SKM-1 treated with dmso at 0.1 percent for 144 hours (cell line): Measurements from ENCODE around the gene SLC22A15.
"Not testable (repeated sequence)": the region's sequence is repeated elsewhere in the genome, so short reads cannot be mapped to it uniquely, and the experiment has no call there.

ENCODE experiments used
- DNase-seq: peaks from one replicate; lab custom pipeline; 2025; ENCODE audit not compliant: unreplicated experiment; lab: John Stamatoyannopoulos, UW

The SLC22A15 gene

GRCh38 chr1:115976062-115976920, at the start of gene SLC22A15:
Gene SLC22A15, plus strand, starts transcription at chr1:115976513. Its CDS starts 115 bp downstream, at chr1:115976628.
- peak; percentile 91 for DNase-seq

DNA sequence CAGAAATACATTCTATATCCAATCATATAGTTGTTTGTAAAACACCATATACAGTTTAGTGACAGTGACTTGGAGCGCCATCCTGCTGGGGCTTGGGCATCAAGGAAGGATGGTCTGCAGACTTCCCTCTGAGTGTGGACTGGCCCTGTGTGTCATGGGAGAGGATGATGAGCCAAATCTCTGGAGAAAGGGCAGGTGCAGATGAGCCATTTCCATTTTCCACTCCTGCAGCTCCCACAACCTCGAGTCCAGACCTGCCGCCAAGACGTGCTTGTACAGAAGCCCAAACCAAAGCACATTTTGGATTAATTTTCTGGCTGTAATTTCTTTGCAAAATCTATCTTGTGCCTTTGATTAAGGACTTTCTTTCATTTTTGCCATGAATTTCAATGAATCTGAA, 48.3 kb upstream of the SLC22A15 start:
- no peak for DNase-seq

GRCh38 chr1:115929881-115930280, 46.4 kb upstream of the SLC22A15 start:
- DNase-seq: no peak

DNA sequence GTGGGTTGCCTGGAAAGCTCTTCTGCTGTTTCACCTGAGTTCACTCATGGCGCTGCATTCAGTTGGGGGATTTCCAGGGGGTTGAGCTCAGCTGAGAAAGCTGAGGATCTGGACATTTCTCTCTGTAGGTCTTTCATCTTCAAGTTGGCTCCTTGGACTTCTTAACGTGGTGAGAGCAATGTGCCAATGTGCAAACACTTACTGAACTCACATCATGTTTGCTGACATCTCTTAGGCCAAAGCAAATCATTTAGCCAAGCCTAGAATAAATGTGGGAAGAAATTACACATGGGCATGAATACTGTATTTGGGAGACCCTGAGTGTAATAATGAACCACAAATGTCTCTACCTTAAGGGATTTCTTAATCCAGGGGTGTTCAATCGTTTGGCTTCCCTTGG, 42.7 kb upstream of the SLC22A15 start:
- DNase-seq: no peak

DNA sequence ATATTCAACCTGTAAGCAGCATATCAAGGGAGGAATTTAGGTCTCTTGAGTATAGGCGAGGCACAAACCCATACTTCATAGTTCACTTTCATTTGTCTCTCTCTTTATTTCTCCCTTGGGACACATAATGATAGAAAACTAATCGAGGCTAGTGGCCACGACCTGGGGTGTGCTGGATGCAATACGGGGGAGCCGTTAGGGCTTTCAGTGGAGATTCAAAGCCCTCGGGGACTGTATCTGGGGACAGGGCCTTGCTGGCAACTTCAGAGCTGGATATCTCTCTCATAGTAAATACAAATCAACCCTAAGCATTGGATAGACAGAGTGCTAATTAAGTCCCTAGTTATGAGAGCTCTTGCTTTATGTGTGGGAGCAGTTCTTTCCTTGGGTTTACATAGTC, 36.9 kb upstream of the SLC22A15 start:
- no peak for DNase-seq

DNA sequence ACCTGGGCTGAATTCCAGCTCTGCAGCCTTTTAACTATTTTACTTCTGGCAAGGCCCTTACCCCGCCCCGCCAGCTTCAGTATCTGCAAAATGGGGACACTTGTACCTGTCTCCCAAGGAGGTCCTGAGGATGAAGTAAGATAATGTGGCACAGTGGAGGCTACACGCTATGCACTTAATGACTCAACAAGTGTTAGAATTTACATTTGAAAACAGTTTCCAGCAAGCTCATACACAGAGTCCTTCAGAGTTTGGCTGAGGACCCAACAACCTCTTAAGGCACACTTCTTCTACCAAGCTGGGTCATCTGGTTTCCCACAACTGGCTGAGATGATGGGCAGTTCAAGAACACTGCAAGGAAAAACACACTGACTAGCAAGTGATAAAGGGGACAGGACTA, 30.2 kb upstream of the SLC22A15 start:
- DNase-seq: no peak

GRCh38 chr1:115949156-115949555, 27.2 kb upstream of the SLC22A15 start:
- DNase-seq: no peak

- peak; percentile 30 for DNase-seq
Measured at GRCh38 chr1:115951560-115951959, 24.8 kb upstream of the SLC22A15 start.

DNA sequence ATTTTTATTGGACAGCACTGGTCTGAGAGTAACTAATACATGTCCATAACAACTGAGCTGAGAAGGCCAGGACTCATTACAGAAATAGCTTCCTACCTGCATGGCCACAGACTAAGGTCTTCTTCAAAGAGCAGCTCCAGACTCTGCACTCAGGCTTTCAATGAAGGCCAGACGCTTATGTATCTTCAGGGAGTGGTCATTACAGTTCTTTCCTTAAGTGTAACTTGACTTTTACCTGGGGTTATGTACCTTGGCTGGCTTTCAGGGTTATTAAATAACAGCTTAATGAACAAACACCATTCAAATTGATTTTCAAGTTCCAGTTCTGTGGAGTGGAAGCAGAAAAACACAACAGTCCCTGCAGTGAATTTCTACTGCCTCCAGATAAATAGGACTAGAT, 23.8 kb upstream of the SLC22A15 start:
- no peak for DNase-seq

DNA sequence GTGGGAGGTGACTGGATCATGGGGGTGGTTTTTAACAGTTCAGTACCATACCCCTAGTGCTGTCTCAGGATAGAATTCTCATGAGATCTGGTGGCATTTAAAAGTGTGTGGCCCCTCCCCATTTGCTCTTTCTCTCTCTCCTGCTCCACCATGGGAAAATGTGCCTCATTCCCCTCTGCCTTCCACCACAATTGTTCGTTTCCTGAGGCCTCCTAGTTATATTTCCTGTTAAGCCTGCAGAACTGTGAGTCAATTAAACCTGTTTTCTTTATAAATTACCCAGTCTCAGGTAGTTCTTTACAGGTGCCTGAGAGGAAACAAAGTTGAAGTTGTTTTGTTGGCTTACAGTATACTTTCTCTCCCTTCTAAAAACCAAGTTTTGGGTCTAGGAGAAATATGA, 23.1 kb upstream of the SLC22A15 start:
- DNase-seq: no peak

DNA sequence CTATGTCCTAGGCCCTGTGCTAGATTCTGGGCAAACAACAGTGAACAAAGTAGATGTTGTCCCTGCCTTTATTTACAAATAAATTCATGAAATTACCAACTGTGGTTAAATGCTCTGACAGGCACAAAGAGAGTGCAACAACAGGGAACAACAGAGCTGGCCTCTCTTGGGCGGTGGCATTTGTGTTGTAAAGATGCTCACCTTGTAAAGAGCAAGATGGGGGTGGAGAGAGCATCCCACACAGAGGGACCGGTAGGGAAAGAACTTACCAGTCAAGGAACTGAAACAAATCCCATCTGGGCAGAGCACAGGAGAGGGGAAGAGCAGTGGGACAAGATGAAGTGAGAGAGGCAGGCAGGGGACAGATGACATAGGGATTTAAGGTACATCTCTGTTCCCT, 21.6 kb upstream of the SLC22A15 start:
- no peak for DNase-seq

DNA sequence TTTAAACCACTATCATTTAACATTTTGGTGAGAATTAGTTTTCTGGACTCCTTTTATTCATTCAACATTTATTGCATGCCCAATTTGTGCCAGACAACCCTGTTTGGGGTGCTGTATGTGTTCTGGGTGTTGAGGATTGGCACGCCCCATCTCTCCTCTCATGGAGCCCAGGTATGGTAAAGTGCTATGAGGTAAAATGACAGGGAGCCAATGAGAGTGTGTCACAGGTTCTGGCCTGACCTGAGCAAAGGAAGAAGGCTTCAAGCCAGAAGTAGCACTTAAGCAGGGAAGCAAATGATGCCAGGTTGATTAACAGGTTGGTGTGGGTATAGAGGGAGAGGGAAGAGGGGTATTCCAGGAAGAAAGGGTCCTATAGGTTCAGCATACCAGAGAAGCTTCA, 21.1 kb upstream of the SLC22A15 start:
- no peak for DNase-seq

GRCh38 chr1:115958866-115959265, 17.4 kb upstream of the SLC22A15 start:
- DNase-seq: no peak

DNA sequence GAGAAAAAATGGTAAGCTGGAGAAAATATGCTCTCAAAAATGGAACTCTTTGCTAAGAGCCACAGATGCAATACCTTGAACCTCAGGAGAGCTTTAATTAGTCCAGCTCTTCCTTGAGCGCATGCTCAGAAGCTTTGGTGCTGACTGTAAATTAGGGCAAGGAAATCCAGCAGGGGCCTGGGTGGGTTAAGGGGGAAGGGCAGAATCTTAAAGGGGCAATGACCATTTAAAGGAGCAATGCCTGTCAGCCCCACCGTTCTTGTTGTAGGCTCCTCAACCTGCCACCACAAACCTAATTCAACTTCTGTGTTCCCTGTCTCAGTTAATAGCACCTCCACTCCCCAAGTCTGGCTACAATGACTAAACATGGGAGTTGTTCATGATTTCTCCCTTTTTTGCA, 6.8 kb upstream of the SLC22A15 start:
- DNase-seq: peak; percentile 41

DNA sequence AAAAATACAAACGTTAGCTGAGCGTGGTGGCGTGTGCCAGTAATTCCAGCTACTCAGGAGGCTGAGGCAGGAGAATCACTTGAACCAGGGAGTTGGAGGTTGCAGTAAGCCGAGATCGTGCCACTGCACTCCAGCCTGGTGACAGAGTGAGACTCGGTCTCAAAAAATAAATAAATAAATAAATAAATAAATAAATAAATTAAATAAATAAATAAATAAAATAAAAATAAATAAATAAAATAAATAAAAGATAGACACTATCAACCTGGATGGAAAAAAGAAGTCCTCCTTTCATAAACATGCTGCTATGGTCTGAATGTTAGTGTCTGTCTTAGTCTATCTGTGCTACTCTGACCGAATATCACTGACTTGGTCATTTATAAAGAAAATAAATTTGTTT, 4.5 kb upstream of the SLC22A15 start:
- not testable (repeated sequence) for DNase-seq

DNA sequence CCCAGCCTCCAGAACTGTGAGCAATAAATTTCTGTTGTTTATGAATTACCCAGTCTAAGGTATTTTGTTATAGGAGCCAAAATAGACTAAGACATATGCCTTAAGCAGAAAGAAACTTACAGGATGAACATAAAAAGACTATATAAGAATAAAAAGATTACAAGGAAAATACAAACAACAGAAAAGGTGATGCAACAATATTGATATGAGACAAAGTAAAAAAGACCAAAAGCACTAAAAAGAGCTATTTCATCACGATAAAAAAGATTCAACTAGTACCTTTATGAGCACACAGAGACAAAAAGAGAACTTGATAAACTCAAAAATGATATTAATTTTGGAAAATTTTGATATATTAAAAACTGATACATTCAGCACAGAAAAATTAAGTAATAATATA, 3.2 kb upstream of the SLC22A15 start:
- no peak for DNase-seq

- DNase-seq: peak; percentile 25
Measured at GRCh38 chr1:115975569-115976061, 698 bp upstream of the SLC22A15 start.

DNA sequence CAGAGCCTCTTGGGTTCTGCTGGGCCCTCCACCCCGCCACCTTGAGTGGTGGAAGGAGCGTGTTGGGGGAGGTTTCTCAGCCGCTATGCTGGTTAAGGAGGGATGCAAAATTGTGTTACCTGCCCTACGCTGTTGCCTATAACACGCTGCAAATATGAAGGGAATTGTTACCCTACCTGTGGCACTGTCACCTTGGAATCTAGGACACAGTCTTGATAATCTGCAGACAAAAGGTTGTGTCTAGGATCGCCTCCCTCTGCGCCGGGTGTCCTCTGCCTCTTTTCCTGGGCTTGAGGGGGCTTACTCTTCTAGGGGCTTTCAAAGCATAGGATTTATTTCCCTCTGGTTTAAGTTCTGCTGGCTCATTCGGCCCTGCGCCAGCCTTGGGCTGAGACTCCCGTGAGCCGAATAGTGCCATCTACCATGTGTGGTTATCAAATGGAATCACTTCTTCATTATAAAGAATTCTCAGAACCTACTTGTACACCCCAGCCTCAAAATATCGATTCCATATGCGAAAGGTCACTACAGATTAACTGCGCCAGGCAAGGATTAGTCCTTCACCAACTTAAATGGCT, 697 bp downstream of the SLC22A15 start:
- DNase-seq: peak; percentile 37

DNA sequence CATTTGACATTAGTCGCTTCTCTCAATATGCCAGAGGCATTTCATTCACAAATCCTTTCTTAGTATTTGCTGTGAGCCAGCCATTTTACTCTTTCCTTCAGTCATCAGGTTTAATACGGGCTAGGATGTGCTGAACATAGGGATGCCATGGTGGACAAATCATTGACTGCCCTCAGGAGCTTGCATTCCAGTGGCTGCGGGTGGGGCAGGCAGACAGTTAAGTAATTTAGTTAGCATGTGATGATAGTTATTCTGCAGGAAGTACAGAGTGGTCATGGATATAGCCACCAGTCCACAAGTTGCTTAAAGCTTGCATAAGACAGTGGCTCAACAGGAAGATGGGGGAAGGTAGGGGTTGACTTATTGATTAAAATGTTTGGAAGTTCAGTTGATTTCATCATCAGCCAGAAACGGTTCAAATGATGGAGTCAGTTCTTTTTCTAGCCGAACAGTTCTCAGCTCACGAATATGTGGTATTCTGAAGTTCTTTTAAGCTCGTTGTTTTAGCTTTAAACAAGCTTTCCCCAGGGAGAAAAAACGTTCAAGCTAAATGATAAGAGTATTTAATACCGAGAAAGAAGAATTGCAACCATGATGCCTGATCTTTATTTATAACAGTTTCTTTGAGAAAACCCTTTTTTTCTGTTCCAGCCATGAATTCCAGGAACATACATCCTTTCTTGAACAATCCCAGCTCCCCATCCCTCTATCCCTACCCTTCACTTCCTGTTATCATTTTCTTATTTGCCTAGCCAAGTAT, 1.4 kb downstream of the SLC22A15 start:
- DNase-seq: peak; percentile 94

DNA sequence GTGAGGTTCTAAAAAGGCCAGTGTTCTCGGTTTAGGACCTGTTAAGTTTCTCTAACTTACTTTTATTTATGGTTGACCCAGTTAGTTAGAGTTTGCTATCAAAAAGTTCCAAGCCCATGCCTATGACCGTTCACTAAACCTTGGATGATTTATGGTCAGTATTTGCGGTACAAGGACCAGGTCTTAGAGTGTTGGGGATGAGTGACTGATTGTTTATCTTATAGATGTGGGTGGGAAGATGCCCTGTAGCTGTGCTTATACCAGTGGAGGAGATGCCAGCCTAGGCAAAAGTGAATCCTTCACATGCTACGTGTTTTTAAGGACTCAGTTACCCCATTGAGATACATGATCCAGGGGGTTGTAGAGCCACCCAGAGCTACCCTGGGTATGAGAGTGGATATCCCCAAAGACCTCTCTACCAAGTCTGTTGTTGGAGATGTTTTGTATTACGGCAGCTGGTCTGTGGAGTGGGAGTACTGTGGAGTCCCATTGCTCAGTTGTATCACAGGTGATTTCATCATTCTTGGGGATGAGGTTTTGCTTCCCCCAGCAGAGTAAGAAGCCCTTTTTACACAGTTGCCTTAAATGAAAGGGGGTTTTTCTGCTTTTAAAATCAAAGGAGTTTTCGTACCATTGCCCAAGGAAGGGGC, 2.1 kb downstream of the SLC22A15 start:
- peak; percentile 9 for DNase-seq

DNA sequence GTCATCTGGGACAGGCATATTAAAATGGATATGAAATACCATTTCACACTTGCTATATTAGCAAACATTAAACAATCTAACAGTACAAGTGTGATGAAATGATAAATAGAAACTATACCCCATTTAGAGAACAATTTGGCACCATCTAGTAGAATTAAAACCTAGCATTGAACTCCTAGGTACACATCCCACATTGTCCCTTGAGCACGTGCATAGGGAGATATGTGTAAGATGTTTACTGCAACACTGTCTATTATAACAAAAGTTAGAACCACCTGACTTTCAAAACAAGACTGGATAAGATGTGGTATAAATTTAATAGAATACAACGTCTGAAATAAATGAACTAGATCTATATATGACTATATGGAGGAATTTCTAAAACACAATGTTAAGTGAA, 3.8 kb downstream of the SLC22A15 start:
- no peak for DNase-seq
